ENCODE measurements around the gene ZNF414. TPM values are rescaled to one million over a fixed set of nuclear protein-coding genes. Genes with fewer than 3 reads are reported as not detected.

Gene ZNF414
- total and polyA plus RNA-seq, 2 donors (not counting 1 experiment from before 2014, with no cell fraction given) = 43.8 to 52.0 TPM

DNA sequence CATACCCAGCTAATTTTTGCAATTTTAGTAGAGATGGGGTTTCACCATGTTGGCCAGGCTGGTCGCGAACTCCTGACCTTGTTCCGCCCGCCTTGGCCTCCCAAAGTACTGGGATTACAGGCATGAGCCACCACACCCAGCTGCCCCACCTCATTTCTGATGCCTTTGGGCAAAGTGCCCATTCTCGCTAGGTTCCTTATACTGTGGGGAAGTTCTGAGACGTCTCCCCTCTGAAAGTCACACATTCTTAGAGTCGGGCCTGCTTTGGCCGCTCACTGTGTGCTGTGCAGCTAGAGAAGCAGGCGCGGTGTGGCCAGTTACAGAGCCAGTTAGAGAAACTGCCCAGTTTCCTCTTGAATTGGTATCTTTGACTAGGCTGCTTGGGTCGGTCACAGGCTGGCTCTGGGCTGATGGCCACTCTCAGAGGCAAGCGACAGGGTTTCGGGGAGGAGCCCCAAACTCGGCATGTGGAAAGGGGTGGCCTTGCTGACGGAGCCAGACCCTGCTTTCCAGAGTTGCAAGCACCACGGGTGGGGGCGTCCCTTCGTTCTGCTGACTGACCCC, 29.6 kb downstream of the ZNF414 start:
- intact Hi-C loops (cut with micrococcal nuclease) = no loop called here
- no peak overlapping the region for H3K27ac ChIP-seq (ENCODE audit: low read length in 2 of 2)
- H3K27me3 ChIP-seq (replicated peaks in 1 of 4; ENCODE audit: control extremely low read depth in 1 of 4, control insufficient read depth in 3 of 4, insufficient read depth in 4 of 4, low read length in 3 of 4) = no peaks in the 10 kb centered on the region
- H4K20me1 ChIP-seq (ENCODE audit: control insufficient read depth, insufficient read depth, low read length, poor library complexity, severe bottlenecking) = peaks cover 83% of the 10 kb centered on the region
- ChIA-PET POLR2A (interaction anchor here (0.7 kb wide), 1 partner anchor 21 kb away, joined by 7 read pairs; no protein-coding TSS in a partner anchor), CTCF (interaction anchor here (0.8 kb wide), 1 partner anchor 97 kb away, joined by 3 read pairs; no protein-coding TSS in a partner anchor)
- TF ChIP-seq, protein P1, sequence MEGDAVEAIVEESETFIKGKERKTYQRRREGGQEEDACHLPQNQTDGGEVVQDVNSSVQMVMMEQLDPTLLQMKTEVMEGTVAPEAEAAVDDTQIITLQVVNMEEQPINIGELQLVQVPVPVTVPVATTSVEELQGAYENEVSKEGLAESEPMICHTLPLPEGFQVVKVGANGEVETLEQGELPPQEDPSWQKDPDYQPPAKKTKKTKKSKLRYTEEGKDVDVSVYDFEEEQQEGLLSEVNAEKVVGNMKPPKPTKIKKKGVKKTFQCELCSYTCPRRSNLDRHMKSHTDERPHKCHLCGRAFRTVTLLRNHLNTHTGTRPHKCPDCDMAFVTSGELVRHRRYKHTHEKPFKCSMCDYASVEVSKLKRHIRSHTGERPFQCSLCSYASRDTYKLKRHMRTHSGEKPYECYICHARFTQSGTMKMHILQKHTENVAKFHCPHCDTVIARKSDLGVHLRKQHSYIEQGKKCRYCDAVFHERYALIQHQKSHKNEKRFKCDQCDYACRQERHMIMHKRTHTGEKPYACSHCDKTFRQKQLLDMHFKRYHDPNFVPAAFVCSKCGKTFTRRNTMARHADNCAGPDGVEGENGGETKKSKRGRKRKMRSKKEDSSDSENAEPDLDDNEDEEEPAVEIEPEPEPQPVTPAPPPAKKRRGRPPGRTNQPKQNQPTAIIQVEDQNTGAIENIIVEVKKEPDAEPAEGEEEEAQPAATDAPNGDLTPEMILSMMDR (IDR thresholded peaks at IDR 0.05) = no peak
- no peak for TF ChIP-seq EZH2 (IDR thresholded peaks at IDR 0.05; ENCODE audit: borderline replicate concordance, insufficient read depth, low read depth, low read length, poor library complexity, severe bottlenecking)
- no peaks in the 10 kb centered on the region for H3K27me3 Mint-ChIP-seq
- H3K4me1 ChIP-seq (ENCODE audit: control insufficient read depth in 2 of 2, insufficient read depth in 2 of 2, low read length in 2 of 2) = peaks cover 11 to 21% of the 10 kb centered on the region in 2 donors
- DNase-seq (no peak), ATAC-seq (ENCODE audit: low read depth) (no peak)
- H3K9ac ChIP-seq (ENCODE audit: low read length) = no peak overlapping the region
- no peak overlapping the region for H3K4me2 ChIP-seq (replicated peaks; ENCODE audit: low read depth, low read length, poor library complexity, severe bottlenecking)
- no peak overlapping the region for H2AFZ ChIP-seq (ENCODE audit: insufficient read depth, low read depth, low read length, poor library complexity, severe bottlenecking)
- no peaks in the 10 kb centered on the region for H3K9me3 Mint-ChIP-seq (ENCODE audit: insufficient read depth)
- H3K4me3 Mint-ChIP-seq = no peak overlapping the region
- peaks cover 0 to 87% of the 10 kb centered on the region in 2 experiments for H3K36me3 ChIP-seq (replicated peaks in 1 of 2; ENCODE audit: control extremely low read depth in 1 of 2, control insufficient read depth in 1 of 2, extremely low read depth in 1 of 2, insufficient read depth in 2 of 2, low read length in 1 of 2)
- H3K4me3 ChIP-seq (ENCODE audit: control extremely low read depth in 1 of 5, extremely low read depth in 1 of 5, insufficient read depth in 1 of 5, low read depth in 2 of 5, low read length in 4 of 5) = no peak overlapping the region
- H3K79me2 ChIP-seq (ENCODE audit: control insufficient read depth, insufficient read depth, low read length) = peaks cover 68% of the 10 kb centered on the region
- no peak overlapping the region for H3K27ac Mint-ChIP-seq
- H3K9me3 ChIP-seq (ENCODE audit: control extremely low read depth in 1 of 3, control insufficient read depth in 2 of 3, insufficient read depth in 1 of 3, low read length in 2 of 3) = peaks cover 0 to 3% (median 0%) of the 10 kb centered on the region in 3 donors
- WGBS (ENCODE audit: insufficient coverage) = 94% methylated on average over 15 of the region's 18 CpGs
- peaks cover 26% of the 10 kb centered on the region for H3K4me1 Mint-ChIP-seq

DNA sequence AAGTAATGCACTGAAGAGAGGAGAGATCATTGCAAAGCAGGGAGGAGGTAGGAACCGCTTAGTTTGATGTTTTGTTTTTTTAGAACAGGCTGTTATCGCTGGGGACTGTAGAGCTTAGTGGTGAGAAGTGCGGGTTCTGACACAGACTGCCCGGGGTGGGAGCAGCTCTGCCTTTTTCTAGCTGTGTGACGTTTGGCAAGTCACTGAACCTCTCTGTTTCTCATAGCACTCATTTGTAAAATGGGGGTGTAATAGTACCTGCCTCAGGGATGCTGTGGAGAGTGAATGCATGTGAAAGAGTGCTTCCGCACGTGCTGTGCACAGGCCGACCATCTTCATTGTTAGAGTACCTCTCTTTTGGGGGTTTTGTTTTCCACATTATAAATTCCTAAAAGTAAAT, 30.8 kb downstream of the ZNF414 start:
- no peak overlapping the region for H3K27ac Mint-ChIP-seq
- POLR2A ChIA-PET = no interaction called here

More for the DNA sequence above, 30.8 kb downstream of the ZNF414 start:
- Histone ChIP-seq H4K20me1 (ENCODE audit: control insufficient read depth, insufficient read depth, low read length, poor library complexity, severe bottlenecking) (peaks cover 92% of the 10 kb centered on the region), H2AFZ (ENCODE audit: insufficient read depth, low read depth, low read length, poor library complexity, severe bottlenecking) (no peak overlapping the region), H3K27me3 (replicated peaks in 1 of 4; ENCODE audit: control extremely low read depth in 1 of 4, control insufficient read depth in 3 of 4, insufficient read depth in 4 of 4, low read length in 3 of 4) (no peaks in the 10 kb centered on the region), H3K79me2 (ENCODE audit: control insufficient read depth, insufficient read depth, low read length) (peaks cover 81% of the 10 kb centered on the region), H3K27ac (ENCODE audit: low read length in 2 of 2) (no peak overlapping the region), H3K9me3 (ENCODE audit: control extremely low read depth in 1 of 3, control insufficient read depth in 2 of 3, insufficient read depth in 1 of 3, low read length in 2 of 3) (peaks cover 0 to 3% (median 0%) of the 10 kb centered on the region in 3 donors), H3K36me3 (replicated peaks in 1 of 2; ENCODE audit: control extremely low read depth in 1 of 2, control insufficient read depth in 1 of 2, extremely low read depth in 1 of 2, insufficient read depth in 2 of 2, low read length in 1 of 2) (peaks cover 0 to 86% of the 10 kb centered on the region in 2 experiments), H3K4me1 (ENCODE audit: control insufficient read depth in 2 of 2, insufficient read depth in 2 of 2, low read length in 2 of 2) (peaks cover 11 to 21% of the 10 kb centered on the region in 2 donors), H3K4me2 (replicated peaks; ENCODE audit: low read depth, low read length, poor library complexity, severe bottlenecking) (no peak overlapping the region), H3K9ac (ENCODE audit: low read length) (no peak overlapping the region), H3K4me3 (ENCODE audit: control extremely low read depth in 1 of 5, extremely low read depth in 1 of 5, insufficient read depth in 1 of 5, low read depth in 2 of 5, low read length in 4 of 5) (no peak overlapping the region)
- no peak for TF ChIP-seq EZH2 (IDR thresholded peaks at IDR 0.05; ENCODE audit: borderline replicate concordance, insufficient read depth, low read depth, low read length, poor library complexity, severe bottlenecking)
- TF ChIP-seq, protein P1 (IDR thresholded peaks at IDR 0.05) = no peak
- 98% methylated on average over 4 of the region's 8 CpGs for WGBS (ENCODE audit: insufficient coverage)
- H3K4me1 Mint-ChIP-seq = peaks cover 30% of the 10 kb centered on the region
- H3K4me3 Mint-ChIP-seq = no peak overlapping the region
- ATAC-seq (ENCODE audit: low read depth) (no peak), DNase-seq (no peak)
- intact Hi-C loops (cut with micrococcal nuclease) = no loop called here
- no peaks in the 10 kb centered on the region for H3K9me3 Mint-ChIP-seq (ENCODE audit: insufficient read depth)
- CTCF ChIA-PET = interaction anchor here (1.1 kb wide), 1 partner anchor 99 kb away, joined by 3 read pairs; no protein-coding TSS in a partner anchor
- no peaks in the 10 kb centered on the region for H3K27me3 Mint-ChIP-seq

Data from B cell (primary cell).